Pancreas (tissue), 10 donors: ENCODE data around the gene EEIG2. TPM values are rescaled to one million over a fixed set of nuclear protein-coding genes. Genes with fewer than 3 reads are reported as not detected.

Source experiments
- ATAC-seq, 4 donors: fragments of 200-7000 bp; cut with Tn5 transposase; one replicate each; pipeline versions ENCODE4 v1.8.0 to v1.9.1; 2020; ENCODE audit warnings: mild to moderate bottlenecking in 4 of 4, moderate library complexity in 4 of 4
- DNase-seq, 6 donors: peaks; one replicate each; pipeline ENCODE4 v3.0.0-alpha.2; 2020
- FAIRE-seq: peaks from 2 replicates; lab custom pipeline; 2012; peaks lifted over from hg19 to GRCh38; lab: Jason Lieb, UNC
- H3K27ac ChIP-seq, 4 donors: fragments of 200-600 bp; sonication (generic); 1 replicate in 3 of 4; 2 replicates in 1 of 4; pipeline versions ENCODE4 v1.5.0 to v1.8.0; 2020
- H3K27me3 ChIP-seq, 4 donors: fragments of 200-600 bp; one replicate each; pipeline ENCODE4 v1.8.0; 2021
- H3K36me3 ChIP-seq, 3 donors: fragments of 200-600 bp; sonication (generic) in 1 of 3; one replicate each; pipeline versions ENCODE4 v1.5.0 to v1.8.0; 2020 to 2021
- H3K4me1 ChIP-seq, 3 donors: fragments of 200-600 bp; one replicate each; pipeline ENCODE4 v1.8.0; 2021
- H3K4me3 ChIP-seq, 4 donors: fragments of 200-600 bp; sonication (generic) in 2 of 4; one replicate each; pipeline versions ENCODE4 v1.5.0 to v1.8.0; 2020 to 2021
- H3K9me3 ChIP-seq, 4 donors: fragments of 200-600 bp; one replicate each; pipeline ENCODE4 v1.8.0; 2021
- WGBS, 2 donors: extraction: QIAGEN DNeasy Blood & Tissue Kit; methylation state at CpG; one replicate each; pipeline ENCODE4 v1.1.7; 2013; 5-methylcytosine and 5-hydroxymethylcytosine counted together
- intact Hi-C, 3 donors: fragments of 100-400 bp; cut with DNase I; formaldehyde crosslinking; loops; one replicate each; pipeline versions ENCODE4 v1.11.1 to v1.14.2; 2022
- polyA plus RNA-seq, 2 donors: library from polyadenylated mRNA; stranded (reverse); fragments of 200-250 nt; gene quantifications; one replicate each; pipeline ENCODE4 v1.2.3, GENCODE V29; 2013
- total RNA-seq, 6 donors: library from RNA; stranded (reverse); fragmentation: NEBNext Ultra II Directional in 4 of 6; extraction: Animal tissue kit (Norgen Biotek cat#: 25700) in 4 of 6; gene quantifications; one replicate each; pipeline versions ENCODE4 v1.2.1 to v1.2.4, GENCODE V29; 2021 to 2023
- TF ChIP-seq, protein P1 (sequence below), 4 donors: fragments of 200-600 bp; sonication (generic) in 3 of 4; IDR thresholded peaks; one replicate each; pipeline versions ENCODE4 v1.5.0 to v1.8.0; 2021; ENCODE audit warnings: antibody characterized with exemption in 4 of 4
- donor health status: healthy with polysubstance abuse.
- donor health status: DM: no; HTN: no; CAD: no; lungs with moderate emphysema.
- donor health status: DM: no; HTN: no; CAD: no.
- donor health status: control.
- donor health status: control.
- donor health status: Bipolar disorder and iron deficiency.
- donor health status: DM: yes; HTN: yes; CAD: no.
- donor health status: DM: no; HTN: no; CAD: no.
- donor health status: DM: no; HTN: no; CAD: no.
- donor health status: DM: yes; HTN: yes; CAD: no.

Gene EEIG2
- total and polyA plus RNA-seq, 8 donors, result 1.7 to 13.0 (median 2.8) TPM

DNA sequence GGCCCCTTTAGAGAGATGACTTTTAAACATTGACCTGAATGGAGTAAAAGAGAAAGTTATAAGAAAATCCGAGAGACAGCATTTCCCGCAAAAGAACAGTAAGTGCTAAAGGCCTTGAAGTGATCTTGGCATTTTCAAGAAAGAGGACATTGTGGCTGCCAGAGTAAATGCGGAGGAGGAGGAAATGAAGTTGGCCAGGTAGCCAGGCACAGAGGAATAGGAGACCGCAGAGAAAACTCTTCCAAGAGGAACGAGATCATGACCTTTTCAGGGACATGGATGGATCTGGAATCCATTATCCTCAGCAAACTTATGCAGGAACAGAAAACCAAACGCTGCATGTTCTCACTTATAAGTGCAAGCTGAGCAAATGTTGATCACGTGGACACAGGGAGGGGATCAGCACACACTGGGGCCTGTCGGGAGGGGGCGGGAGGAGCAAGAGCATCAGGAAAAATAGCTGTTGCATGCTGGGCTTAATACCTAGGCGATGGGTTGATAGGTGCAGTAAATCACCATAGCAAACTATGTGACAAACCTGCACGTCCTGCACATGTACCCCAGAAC, 49.7 kb downstream of the EEIG2 start:
- WGBS, 2 donors, result 80 to 84% methylated on average over 11 of the region's 11 CpGs
- H3K36me3 ChIP-seq, result peaks cover 0 to 6% (median 0%) of the 10 kb centered on the region in 3 donors
- TF ChIP-seq, protein P1, sequence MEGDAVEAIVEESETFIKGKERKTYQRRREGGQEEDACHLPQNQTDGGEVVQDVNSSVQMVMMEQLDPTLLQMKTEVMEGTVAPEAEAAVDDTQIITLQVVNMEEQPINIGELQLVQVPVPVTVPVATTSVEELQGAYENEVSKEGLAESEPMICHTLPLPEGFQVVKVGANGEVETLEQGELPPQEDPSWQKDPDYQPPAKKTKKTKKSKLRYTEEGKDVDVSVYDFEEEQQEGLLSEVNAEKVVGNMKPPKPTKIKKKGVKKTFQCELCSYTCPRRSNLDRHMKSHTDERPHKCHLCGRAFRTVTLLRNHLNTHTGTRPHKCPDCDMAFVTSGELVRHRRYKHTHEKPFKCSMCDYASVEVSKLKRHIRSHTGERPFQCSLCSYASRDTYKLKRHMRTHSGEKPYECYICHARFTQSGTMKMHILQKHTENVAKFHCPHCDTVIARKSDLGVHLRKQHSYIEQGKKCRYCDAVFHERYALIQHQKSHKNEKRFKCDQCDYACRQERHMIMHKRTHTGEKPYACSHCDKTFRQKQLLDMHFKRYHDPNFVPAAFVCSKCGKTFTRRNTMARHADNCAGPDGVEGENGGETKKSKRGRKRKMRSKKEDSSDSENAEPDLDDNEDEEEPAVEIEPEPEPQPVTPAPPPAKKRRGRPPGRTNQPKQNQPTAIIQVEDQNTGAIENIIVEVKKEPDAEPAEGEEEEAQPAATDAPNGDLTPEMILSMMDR (IDR thresholded peaks at IDR 0.05), result no peak
- ATAC-seq (peak in 1 of 4 donors; percentile 26), DNase-seq (no peak), FAIRE-seq (no peak)
- intact Hi-C loops, result no loop called here
- H3K9me3 ChIP-seq, result no peaks in the 10 kb centered on the region
- H3K4me1 ChIP-seq, result no peaks in the 10 kb centered on the region
- no peaks in the 10 kb centered on the region for H3K27me3 ChIP-seq
- H3K27ac ChIP-seq, result no peak overlapping the region
- no peak overlapping the region for H3K4me3 ChIP-seq

Other genes starting within 250 kb of the EEIG2 start
- not detected for gene NBPF6, start 109.8 kb upstream of the EEIG2 start, total RNA-seq
- not detected for gene NBPF6, start 109.8 kb upstream of the EEIG2 start, polyA plus RNA-seq
- 1 to 10 TPM in 3 of 6 donors, under 1 TPM in 3; 0.42 to 2.6 (median 1.1) TPM for gene HENMT1, start 101.0 kb downstream of the EEIG2 start, total RNA-seq
- gene HENMT1, start 101.0 kb downstream of the EEIG2 start, polyA plus RNA-seq, result 1 to 10 TPM in 1 of 2 donors, under 1 TPM in 1; 0.65 to 5.5 TPM
- gene PRPF38B, start 132.2 kb downstream of the EEIG2 start, total RNA-seq, result 10 to 100 TPM; 11.2 to 21.3 (median 17.6) TPM
- 10 to 100 TPM; 36.3 to 48.6 TPM for gene PRPF38B, start 132.2 kb downstream of the EEIG2 start, polyA plus RNA-seq
- under 1 TPM in 2 of 6 donors, not detected in 4; 0.06 TPM for gene FNDC7, start 152.8 kb downstream of the EEIG2 start, total RNA-seq
- not detected for gene FNDC7, start 152.8 kb downstream of the EEIG2 start, polyA plus RNA-seq
- 10 to 100 TPM; 19.1 to 36.6 (median 25.5) TPM for gene STXBP3, start 186.6 kb downstream of the EEIG2 start, total RNA-seq
- 10 to 100 TPM; 26.8 to 50.7 TPM for gene STXBP3, start 186.6 kb downstream of the EEIG2 start, polyA plus RNA-seq